ENCODE data around the gene TXNRD2.

Gene TXNRD2

DNA sequence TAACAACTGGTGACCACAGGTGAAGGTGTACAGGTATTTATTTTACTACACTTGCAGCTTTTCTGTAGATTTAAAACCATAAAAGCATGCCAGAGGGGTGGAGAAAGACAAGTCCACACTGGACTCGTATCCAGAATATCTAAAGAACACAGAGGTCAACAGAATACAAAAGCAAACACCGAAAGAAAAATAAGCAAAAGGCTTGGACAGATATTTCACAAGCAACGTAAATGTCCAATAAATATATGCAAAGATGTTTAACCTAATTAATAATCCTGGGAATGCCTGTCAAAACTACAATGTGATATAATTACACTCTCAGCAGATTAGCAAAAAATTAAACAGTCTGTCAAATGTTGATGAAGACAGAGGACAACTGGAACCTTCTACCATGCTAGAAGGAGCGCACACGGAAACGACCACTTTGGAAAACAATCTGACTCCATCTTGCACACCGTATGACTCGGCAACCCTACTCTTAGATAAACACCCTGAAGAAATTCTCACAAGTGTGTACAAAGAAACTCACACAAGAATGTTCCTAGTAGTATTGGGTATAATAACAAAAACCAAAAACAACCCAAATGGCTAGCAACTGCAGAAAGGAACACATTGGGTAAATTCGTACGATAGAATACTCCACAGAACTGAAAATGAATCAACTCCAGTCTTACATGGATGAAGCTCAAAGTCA lies 114.1 kb downstream of the TXNRD2 start:
- no peak for DNase-seq
- Histone ChIP-seq H4K20me1 (ENCODE audit: insufficient read depth, low read length) (no peaks in the 10 kb centered on the region), H3K9ac (ENCODE audit: low read length) (no peak overlapping the region), H2AFZ (ENCODE audit: low read length) (no peak overlapping the region), H3K4me3 (ENCODE audit: low read length) (no peak overlapping the region), H3K4me1 (ENCODE audit: low read length) (no peaks in the 10 kb centered on the region), H3K9me2 (replicated peaks; ENCODE audit: insufficient read depth, low read length) (no peaks in the 10 kb centered on the region), H3K27me3 (replicated peaks; ENCODE audit: insufficient read depth, low read length) (no peaks in the 10 kb centered on the region), H3F3A (ENCODE audit: insufficient read depth, low read length) (no peaks in the 10 kb centered on the region), H3K9me3 (replicated peaks; ENCODE audit: insufficient read depth, low read length) (no peaks in the 10 kb centered on the region), H3K36me3 (replicated peaks; ENCODE audit: insufficient read depth, low read length) (no peaks in the 10 kb centered on the region), H3K27ac (ENCODE audit: low read length) (no peak overlapping the region), H3K4me2 (ENCODE audit: low read depth, low read length) (no peak overlapping the region), H3K79me2 (ENCODE audit: low read length) (peaks cover 11% of the 10 kb centered on the region; the same call in 1 of the 2 replicates)
- TF ChIP-seq EZH2phosphoT487 (IDR thresholded peaks at IDR 0.05; ENCODE audit: low read length) (no peak), EZH2 (optimal IDR thresholded peaks at IDR 0.05; ENCODE audit: low read depth, low read length) (no peak)
- TF ChIP-seq, protein P1, sequence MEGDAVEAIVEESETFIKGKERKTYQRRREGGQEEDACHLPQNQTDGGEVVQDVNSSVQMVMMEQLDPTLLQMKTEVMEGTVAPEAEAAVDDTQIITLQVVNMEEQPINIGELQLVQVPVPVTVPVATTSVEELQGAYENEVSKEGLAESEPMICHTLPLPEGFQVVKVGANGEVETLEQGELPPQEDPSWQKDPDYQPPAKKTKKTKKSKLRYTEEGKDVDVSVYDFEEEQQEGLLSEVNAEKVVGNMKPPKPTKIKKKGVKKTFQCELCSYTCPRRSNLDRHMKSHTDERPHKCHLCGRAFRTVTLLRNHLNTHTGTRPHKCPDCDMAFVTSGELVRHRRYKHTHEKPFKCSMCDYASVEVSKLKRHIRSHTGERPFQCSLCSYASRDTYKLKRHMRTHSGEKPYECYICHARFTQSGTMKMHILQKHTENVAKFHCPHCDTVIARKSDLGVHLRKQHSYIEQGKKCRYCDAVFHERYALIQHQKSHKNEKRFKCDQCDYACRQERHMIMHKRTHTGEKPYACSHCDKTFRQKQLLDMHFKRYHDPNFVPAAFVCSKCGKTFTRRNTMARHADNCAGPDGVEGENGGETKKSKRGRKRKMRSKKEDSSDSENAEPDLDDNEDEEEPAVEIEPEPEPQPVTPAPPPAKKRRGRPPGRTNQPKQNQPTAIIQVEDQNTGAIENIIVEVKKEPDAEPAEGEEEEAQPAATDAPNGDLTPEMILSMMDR (IDR thresholded peaks at IDR 0.05; ENCODE audit: low read length), result no peak

DNA sequence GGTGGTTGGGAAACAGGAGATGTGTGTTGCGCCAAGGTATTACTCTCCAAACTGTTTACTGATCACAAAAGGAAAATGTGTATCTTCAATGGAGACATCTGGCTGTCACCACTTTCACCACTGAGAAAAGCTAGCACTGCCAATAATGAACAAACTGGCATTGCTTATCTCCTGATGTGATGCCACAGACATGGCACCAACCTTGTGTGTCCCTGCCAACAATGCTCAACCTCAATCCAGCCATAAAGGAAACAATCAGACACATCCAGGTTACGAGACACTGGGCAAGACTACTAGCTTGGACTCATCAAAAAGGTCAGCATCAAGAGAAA lies 115.0 kb downstream of the TXNRD2 start:
- Histone ChIP-seq H3K4me1 (ENCODE audit: low read length) (no peaks in the 10 kb centered on the region), H3K4me3 (ENCODE audit: low read length) (no peak overlapping the region), H3K9me3 (replicated peaks; ENCODE audit: insufficient read depth, low read length) (no peaks in the 10 kb centered on the region), H3K36me3 (replicated peaks; ENCODE audit: insufficient read depth, low read length) (no peaks in the 10 kb centered on the region), H3K9ac (ENCODE audit: low read length) (no peak overlapping the region), H3K9me2 (replicated peaks; ENCODE audit: insufficient read depth, low read length) (no peaks in the 10 kb centered on the region), H3K27me3 (replicated peaks; ENCODE audit: insufficient read depth, low read length) (no peaks in the 10 kb centered on the region), H3K79me2 (ENCODE audit: low read length) (peaks cover 11% of the 10 kb centered on the region; the same call in 1 of the 2 replicates), H3F3A (ENCODE audit: insufficient read depth, low read length) (no peaks in the 10 kb centered on the region), H2AFZ (ENCODE audit: low read length) (no peak overlapping the region), H3K4me2 (ENCODE audit: low read depth, low read length) (no peak overlapping the region), H3K27ac (ENCODE audit: low read length) (no peak overlapping the region), H4K20me1 (ENCODE audit: insufficient read depth, low read length) (no peaks in the 10 kb centered on the region)
- no peak for TF ChIP-seq EZH2 (optimal IDR thresholded peaks at IDR 0.05; ENCODE audit: low read depth, low read length)
- no peak for TF ChIP-seq EZH2phosphoT487 (IDR thresholded peaks at IDR 0.05; ENCODE audit: low read length)
- TF ChIP-seq, protein P1 (IDR thresholded peaks at IDR 0.05; ENCODE audit: low read length), result no peak
- DNase-seq, result no peak

DNA sequence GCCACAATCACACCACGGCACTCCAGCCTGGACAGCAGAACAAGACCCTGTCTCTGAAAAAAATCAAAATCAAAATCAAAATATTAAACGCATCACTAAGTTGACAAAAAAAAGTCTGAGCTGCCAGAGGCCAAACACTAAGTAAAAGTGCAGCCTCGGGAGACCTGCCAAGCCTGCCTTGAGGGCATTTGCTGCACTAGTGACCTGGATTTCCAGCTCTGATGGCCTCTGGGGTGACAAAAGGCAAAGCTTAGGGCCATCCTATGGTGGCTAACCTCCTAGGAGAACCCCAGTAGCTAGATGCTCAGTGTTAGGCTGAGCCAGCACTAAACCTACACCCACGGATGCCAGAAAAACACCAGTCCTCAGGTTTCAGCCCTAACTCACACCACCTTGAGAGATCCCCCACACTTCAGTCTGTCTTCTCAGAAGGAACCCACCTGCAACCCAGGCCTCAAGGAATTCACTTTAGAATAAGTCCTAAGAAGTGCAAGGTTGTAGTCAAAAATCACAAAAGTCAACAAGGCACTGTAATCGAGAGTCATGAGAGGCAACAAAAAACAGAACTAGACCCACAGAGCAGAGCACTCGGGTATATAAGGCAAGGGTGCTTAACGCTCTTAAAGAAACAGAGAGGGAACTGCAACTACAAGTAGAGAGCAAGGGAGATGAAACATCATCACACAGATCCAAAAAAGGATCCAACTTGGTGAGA lies 115.6 kb downstream of the TXNRD2 start:
- Histone ChIP-seq H3K9me3 (replicated peaks; ENCODE audit: insufficient read depth, low read length) (no peaks in the 10 kb centered on the region), H3K9ac (ENCODE audit: low read length) (no peak overlapping the region), H3K79me2 (ENCODE audit: low read length) (peaks cover 11% of the 10 kb centered on the region; the same call in 1 of the 2 replicates), H3K27me3 (replicated peaks; ENCODE audit: insufficient read depth, low read length) (no peaks in the 10 kb centered on the region), H3K4me2 (ENCODE audit: low read depth, low read length) (no peak overlapping the region), H3K36me3 (replicated peaks; ENCODE audit: insufficient read depth, low read length) (no peaks in the 10 kb centered on the region), H3K4me3 (ENCODE audit: low read length) (no peak overlapping the region), H3K27ac (ENCODE audit: low read length) (no peak overlapping the region), H2AFZ (ENCODE audit: low read length) (no peak overlapping the region), H3K9me2 (replicated peaks; ENCODE audit: insufficient read depth, low read length) (no peaks in the 10 kb centered on the region), H3F3A (ENCODE audit: insufficient read depth, low read length) (no peaks in the 10 kb centered on the region), H3K4me1 (ENCODE audit: low read length) (no peaks in the 10 kb centered on the region), H4K20me1 (ENCODE audit: insufficient read depth, low read length) (no peaks in the 10 kb centered on the region)
- TF ChIP-seq EZH2phosphoT487 (IDR thresholded peaks at IDR 0.05; ENCODE audit: low read length), result no peak
- no peak for TF ChIP-seq EZH2 (optimal IDR thresholded peaks at IDR 0.05; ENCODE audit: low read depth, low read length)
- TF ChIP-seq, protein P1 (IDR thresholded peaks at IDR 0.05; ENCODE audit: low read length), result no peak
- DNase-seq, result no peak

All from MM.1S (cell line).